CD4-positive, alpha-beta T cell treated with Interleukin-12 subunit alpha and Interleukin-12 subunit beta, for 1 hour (primary cell): Measurements from ENCODE around the gene MET.
"Not testable (repeated sequence)": the region's sequence is repeated elsewhere in the genome, so short reads cannot be mapped to it uniquely, and the experiment has no call there.

Experiments used
- DNase-seq: peaks from one replicate; pipeline ENCODE4 v3.0.0-alpha.2; 2020

MET gene

DNA sequence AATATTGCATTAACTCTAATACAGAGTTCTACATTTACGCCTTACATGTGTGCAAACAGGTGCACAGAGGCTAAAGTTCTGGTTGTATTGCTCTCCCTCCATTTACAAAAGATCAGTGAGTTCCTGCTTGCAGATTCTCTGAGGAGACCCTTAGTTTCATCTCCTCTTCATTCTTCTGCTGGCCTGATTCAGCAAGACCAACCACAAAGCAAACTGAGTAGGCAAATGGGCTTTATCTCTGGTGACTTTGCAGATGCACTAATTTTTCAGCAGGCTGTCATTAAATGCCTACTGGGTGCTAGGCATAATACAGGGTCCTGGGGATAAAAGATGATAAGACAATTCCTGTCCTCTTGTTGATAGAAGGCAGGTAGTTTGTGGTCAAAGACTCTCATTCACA is 56.4 kb downstream of the MET start:
- DNase-seq: no peak

GRCh38 chr7:116730097-116731022 is 58.4 kb downstream of the MET start:
- no peak for DNase-seq

- DNase-seq: no peak
Measured at GRCh38 chr7:116731023-116731395, 59.0 kb downstream of the MET start.

- DNase-seq: no peak
Measured at GRCh38 chr7:116731445-116732335, 59.7 kb downstream of the MET start.

DNA sequence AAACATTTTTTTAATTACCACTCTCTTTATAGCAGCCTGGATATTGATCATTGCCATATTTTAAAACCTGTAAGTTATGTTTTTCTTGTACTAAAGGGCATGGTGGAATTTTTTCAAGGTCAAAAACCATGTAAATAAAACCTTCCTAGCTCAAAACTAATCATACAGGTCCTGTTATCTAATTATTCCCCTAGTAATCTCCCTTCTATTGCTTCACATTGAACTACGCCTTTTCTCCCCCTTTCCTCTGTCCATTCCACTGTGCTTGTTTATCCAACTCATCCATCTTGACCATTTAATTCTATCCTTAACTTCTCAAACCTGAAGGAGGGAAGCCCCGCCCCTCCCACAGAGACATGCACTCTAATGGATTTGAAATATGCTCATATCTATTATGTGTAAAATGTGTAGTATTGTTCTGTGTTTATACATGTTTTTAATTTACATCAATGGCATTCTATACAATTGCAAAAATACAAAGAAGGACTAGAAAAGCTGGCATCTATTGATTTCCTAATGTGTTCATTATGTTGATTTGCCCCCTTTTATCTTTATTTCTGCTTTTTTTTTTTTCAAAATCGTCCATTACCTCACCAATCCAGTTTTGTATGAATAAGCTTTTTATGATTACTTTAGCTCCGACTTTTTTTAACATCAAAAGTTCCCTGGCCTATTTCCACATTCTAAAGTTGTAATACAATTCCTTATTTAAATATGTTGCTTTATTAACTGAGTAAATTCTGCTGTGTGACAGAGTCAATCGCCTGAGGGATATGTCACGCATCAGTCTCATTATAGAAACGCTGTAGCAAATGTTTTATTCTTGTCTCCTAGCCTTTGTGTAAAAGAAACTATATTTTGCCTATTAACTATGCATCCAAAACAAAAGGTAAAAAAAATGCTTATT is 61.0 kb downstream of the MET start:
- no peak for DNase-seq

DNA sequence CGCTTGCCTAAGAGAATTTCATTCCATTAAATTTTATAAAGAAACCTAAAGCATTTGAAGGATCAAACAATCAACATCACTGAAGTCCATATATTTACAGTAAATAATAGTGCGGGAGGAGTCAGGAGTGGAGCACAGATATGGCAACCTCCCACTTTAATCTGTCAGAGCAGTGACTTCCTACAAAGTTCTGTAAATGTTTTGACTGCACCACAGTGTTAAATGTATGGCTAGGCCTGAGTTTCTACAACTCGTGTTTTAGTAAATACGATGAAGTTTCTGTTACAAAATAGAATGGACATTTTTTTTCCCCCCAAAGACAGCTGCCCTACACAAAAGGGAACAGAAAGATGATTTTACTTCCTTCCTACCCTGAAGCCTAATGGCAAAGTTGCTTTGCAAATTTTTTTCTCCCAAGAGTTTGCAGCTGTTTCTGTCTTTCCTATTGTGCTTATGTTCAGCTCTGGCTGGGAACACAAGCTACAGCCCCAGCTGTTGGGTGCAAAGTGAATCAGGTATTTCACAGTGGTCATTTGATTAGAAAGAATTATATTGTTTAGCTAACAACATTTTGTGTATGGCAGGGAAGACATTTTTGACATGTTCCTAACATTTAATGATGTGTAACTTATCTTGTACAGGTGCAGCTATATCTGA is 62.1 kb downstream of the MET start:
- no peak for DNase-seq

DNA sequence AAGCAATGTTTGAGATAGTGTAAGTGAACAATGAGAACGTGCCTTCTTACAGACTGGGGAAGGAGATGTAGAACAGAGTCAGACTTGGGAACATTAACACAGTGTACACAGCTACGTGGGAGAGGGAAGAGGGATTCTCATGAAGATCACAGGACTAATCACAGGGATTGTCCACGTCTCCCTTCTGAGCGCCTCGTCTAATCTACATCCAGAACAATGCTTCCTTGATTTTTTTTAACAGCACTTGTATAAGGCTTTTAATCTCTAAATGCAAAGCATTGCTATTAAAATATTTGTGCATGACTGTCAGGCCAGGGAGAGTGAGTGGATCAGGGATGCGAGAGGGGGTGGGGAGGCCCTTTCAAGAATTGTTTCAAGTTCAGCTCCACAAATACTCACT is 62.7 kb downstream of the MET start:
- DNase-seq: no peak

DNA sequence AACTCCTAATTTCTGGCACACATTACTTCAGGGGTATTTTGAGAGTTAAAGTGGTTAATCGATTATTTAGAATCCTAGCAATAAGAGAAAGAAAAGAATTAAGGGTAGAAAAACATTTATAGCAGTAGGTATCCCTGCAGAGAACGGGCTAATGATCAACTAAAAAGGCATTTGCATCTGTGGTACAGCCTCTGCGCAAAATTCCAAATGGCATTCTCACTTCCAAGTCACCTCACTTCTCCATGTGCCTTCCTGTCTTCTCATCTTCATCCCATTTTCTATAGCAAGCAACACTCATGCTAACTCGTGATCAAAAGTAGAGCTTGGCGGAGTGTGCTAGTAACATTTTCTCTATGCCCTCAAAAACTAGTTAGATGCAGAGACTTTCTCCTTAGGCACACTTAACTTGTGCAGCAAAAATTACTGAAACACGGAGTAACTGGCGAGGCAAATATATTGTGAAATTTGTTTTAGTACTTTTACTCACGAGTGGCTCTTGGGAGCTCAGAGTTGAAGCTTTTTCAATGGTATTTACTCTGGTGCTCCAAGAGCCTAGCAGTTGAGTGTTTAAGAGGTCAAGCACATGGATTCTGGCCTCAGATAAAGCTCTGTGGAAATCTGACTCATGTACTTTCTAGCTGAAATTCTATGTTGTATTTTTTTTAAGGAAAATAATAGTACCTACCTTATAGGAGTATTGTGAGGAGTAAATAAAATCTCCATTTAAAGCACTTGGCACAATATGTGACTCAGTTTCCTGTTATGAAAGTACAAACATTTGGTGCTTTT is 65.1 kb downstream of the MET start:
- DNase-seq: no peak

DNA sequence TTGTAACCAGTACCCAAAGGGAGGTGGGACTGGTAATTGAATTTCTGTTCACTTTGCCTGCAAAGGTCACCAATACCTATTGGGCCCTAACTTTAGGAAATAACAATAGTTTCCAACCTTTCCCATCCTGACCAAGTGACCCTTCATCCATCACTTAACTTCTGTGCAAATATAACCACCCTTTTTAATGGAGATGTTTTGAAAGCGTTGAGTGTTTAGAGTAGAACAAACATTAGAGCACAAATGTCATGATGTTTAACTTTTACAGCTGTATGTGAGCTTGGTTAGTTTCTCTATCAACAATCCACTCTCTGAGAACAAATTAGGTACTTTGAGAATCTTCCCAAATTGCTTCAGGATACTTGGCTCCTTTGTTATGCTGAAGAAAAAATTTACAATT is 66.4 kb downstream of the MET start:
- DNase-seq: no peak

DNA sequence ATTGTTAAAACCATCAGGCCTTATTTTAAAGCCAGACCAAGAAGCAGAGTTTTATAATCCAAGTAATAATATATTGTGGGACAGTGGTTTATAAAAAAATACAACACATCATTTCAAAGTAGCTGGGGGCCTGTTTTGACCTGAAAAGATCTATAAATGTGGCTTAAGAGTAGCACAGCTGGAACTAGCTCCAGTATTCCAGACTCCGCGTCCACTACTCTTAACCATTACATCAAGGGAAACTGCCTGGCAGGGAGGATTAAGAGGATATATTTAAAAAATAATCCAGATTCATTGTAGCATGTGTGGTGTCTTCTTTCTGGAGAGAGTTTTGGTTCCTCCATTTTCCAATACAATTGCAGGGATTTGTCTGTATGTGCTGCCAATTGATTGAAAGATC is 67.3 kb downstream of the MET start:
- DNase-seq: no peak

GRCh38 chr7:116740231-116740630 is 68.2 kb downstream of the MET start:
- no peak for DNase-seq

- DNase-seq: no peak
Measured at GRCh38 chr7:116740755-116741462, 68.9 kb downstream of the MET start.

- no peak for DNase-seq
Measured at GRCh38 chr7:116741625-116742316, 69.8 kb downstream of the MET start.

- no peak for DNase-seq
Measured at GRCh38 chr7:116742641-116743040, 70.6 kb downstream of the MET start.

GRCh38 chr7:116743835-116744234 is 71.8 kb downstream of the MET start:
- DNase-seq: not testable (repeated sequence)

GRCh38 chr7:116746388-116746787 is 74.4 kb downstream of the MET start:
- not testable (repeated sequence) for DNase-seq

GRCh38 chr7:116751070-116751469 is 79.1 kb downstream of the MET start:
- not testable (repeated sequence) for DNase-seq

GRCh38 chr7:116752305-116753074 is 80.5 kb downstream of the MET start:
- DNase-seq: no peak

GRCh38 chr7:116753130-116753529 is 81.1 kb downstream of the MET start:
- DNase-seq: no peak
